Mesenchymal stem cell (in vitro differentiated cells and primary cell): Measurements from ENCODE around the gene RPL37A.

Experiments
- DNase-seq: peaks from one replicate; pipeline ENCODE4 v3.0.0-alpha.2; 2013
- H2AFZ ChIP-seq: one replicate; pipeline ENCODE4 v1.6.1; 2013; ENCODE audit warnings: low read depth, mild to moderate bottlenecking, control low read depth, inconsistent platforms, low read length, moderate library complexity
- H2AK5ac ChIP-seq: 2 replicates; pipeline ENCODE4 v1.6.1; 2013; ENCODE audit warnings: low read length, moderate library complexity, mild to moderate bottlenecking, inconsistent platforms; ENCODE audit not compliant: severe bottlenecking
- H2BK120ac ChIP-seq: one replicate; pipeline ENCODE4 v1.6.1; 2013; ENCODE audit warnings: low read depth, mild to moderate bottlenecking, inconsistent platforms, low read length, moderate library complexity
- H2BK12ac ChIP-seq, 2 experiments: one replicate each; pipeline ENCODE4 v1.6.1; 2013; ENCODE audit warnings: inconsistent platforms in 2 of 2, low read length in 2 of 2, mild to moderate bottlenecking in 2 of 2, moderate library complexity in 2 of 2, control low read depth in 1 of 2
- H2BK15ac ChIP-seq: one replicate; pipeline ENCODE4 v1.6.1; 2013; ENCODE audit warnings: mild to moderate bottlenecking, low read depth, inconsistent platforms; ENCODE audit not compliant: poor library complexity, severe bottlenecking
- H2BK5ac ChIP-seq: 2 replicates; pipeline ENCODE4 v1.6.1; 2013; ENCODE audit warnings: low read depth, mild to moderate bottlenecking, low read length, control low read depth, inconsistent platforms; ENCODE audit not compliant: poor library complexity, severe bottlenecking
- H3K14ac ChIP-seq, 2 experiments: one replicate each; pipeline ENCODE4 v1.6.1; 2013; ENCODE audit warnings: inconsistent platforms in 2 of 2, low read length in 2 of 2, control low read depth in 1 of 2, mild to moderate bottlenecking in 1 of 2, moderate library complexity in 1 of 2
- H3K18ac ChIP-seq, 2 experiments: one replicate each; pipeline ENCODE4 v1.6.1; 2013; ENCODE audit warnings: inconsistent platforms in 2 of 2, low read length in 2 of 2, control low read depth in 1 of 2, low read depth in 1 of 2, mild to moderate bottlenecking in 1 of 2
- H3K23ac ChIP-seq, 2 experiments: one replicate each; pipeline ENCODE4 v1.6.1; 2013; ENCODE audit warnings: inconsistent platforms in 2 of 2, low read length in 2 of 2, mild to moderate bottlenecking in 2 of 2, moderate library complexity in 2 of 2, control low read depth in 1 of 2
- H3K27ac ChIP-seq: 2 replicates; pipeline ENCODE4 v1.5.1; 2013; ENCODE audit warnings: mild to moderate bottlenecking, moderate library complexity, low read length, control low read depth, inconsistent platforms; ENCODE audit not compliant: poor library complexity, severe bottlenecking
- H3K27me3 ChIP-seq, 2 experiments: 2 replicates each; pipeline versions ENCODE4 v1.6.1 to v1.7.0; 2013; ENCODE audit warnings: low read length in 2 of 2, mild to moderate bottlenecking in 2 of 2, moderate library complexity in 2 of 2, control low read depth in 1 of 2, inconsistent platforms in 1 of 2; ENCODE audit not compliant: control insufficient read depth in 1 of 2, insufficient read depth in 1 of 2
- H3K36me3 ChIP-seq, 2 experiments: 2 replicates each; pipeline versions ENCODE4 v1.6.1 to v1.7.0; 2013; ENCODE audit warnings: low read length in 2 of 2, control low read depth in 1 of 2, inconsistent platforms in 1 of 2, low read depth in 1 of 2, mild to moderate bottlenecking in 1 of 2; ENCODE audit not compliant: insufficient read depth in 2 of 2, control insufficient read depth in 1 of 2
- H3K4ac ChIP-seq, 2 experiments: one replicate each; pipeline ENCODE4 v1.6.1; 2013; ENCODE audit warnings: inconsistent platforms in 2 of 2, low read length in 2 of 2, mild to moderate bottlenecking in 2 of 2, moderate library complexity in 2 of 2, control low read depth in 1 of 2, low read depth in 1 of 2
- H3K4me1 ChIP-seq: 2 replicates; pipeline ENCODE4 v1.6.1; 2013; ENCODE audit warnings: low read depth, low read length, control low read depth; ENCODE audit not compliant: control insufficient read depth, insufficient read depth
- H3K4me2 ChIP-seq: 2 replicates; pipeline ENCODE4 v1.6.1; 2013; ENCODE audit warnings: low read length, mild to moderate bottlenecking, inconsistent platforms; ENCODE audit not compliant: poor library complexity, severe bottlenecking
- H3K4me3 ChIP-seq, 2 experiments: 2 replicates each; pipeline versions ENCODE4 v1.5.1 to v1.7.0; 2013; ENCODE audit warnings: low read length in 2 of 2, mild to moderate bottlenecking in 2 of 2, control low read depth in 1 of 2, low read depth in 1 of 2; ENCODE audit not compliant: insufficient read depth in 1 of 2
- H3K79me1 ChIP-seq: replicated peaks from 2 replicates; pipeline ENCODE4 v1.6.1; 2013; ENCODE audit warnings: mild to moderate bottlenecking, control low read depth, low read length, inconsistent platforms; ENCODE audit not compliant: poor library complexity, severe bottlenecking
- H3K9ac ChIP-seq: 2 replicates; pipeline ENCODE4 v1.7.0; 2013; ENCODE audit warnings: mild to moderate bottlenecking, low read length, moderate library complexity
- H3K9me3 ChIP-seq: 2 replicates; pipeline ENCODE4 v1.7.0; 2013; ENCODE audit warnings: mild to moderate bottlenecking, low read length; ENCODE audit not compliant: control insufficient read depth
- H4K8ac ChIP-seq: one replicate; pipeline ENCODE4 v1.6.1; 2013; ENCODE audit warnings: inconsistent platforms, mild to moderate bottlenecking, low read length, moderate library complexity
- H4K91ac ChIP-seq: one replicate; pipeline ENCODE4 v1.6.1; 2013; ENCODE audit warnings: mild to moderate bottlenecking, low read length, inconsistent platforms
- WGBS: methylation state at CpG from one replicate; pipeline ENCODE4 v1.1.7; 2013; ENCODE audit warnings: mixed read lengths; 5-methylcytosine and 5-hydroxymethylcytosine counted together

RPL37A gene

DNA sequence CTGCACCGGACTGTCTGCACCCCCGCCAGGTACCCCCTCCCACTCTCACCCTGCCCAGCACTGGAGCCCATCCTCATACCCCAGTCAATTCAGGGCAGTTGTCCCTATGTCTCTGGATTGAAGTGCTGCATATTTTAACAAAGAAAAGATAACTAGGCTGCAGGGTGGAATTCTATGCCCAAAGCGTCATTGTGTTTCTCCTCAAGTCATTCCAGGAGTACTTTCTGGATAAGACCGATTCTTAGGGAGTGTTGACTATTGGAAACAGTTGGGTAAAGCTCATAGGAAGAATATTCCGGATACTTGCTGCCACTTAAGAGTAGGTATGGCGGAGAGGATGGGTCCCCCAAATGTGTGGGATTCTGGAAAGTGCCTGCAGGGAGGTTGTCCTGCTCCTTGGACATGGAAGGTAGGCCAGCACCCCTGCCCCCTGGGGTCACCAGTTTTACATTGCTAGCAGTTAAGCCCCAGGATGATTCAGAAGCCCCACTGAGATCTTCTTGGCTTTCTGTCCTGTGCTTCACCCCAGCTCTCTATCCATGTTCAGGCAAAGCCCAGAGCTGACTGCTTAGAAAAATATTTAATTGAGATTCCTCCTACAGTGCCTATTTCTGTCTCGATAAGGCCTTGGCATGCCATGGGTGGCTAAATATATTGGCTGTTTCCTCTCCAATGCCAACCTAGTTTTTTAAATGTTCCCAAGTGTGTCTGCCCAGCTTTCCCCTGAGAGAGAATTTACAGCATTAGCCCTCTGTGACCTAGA lies 48.2 kb downstream of the RPL37A start:
- Histone ChIP-seq H3K4me2 (no peak overlapping the region), H3K4ac (no peak overlapping the region), H4K8ac (no peak overlapping the region), H2AFZ (no peak overlapping the region), H2AK5ac (no peak overlapping the region), H2BK15ac (no peak overlapping the region), H3K14ac (no peak overlapping the region), H3K27me3 (no peaks in the 10 kb centered on the region), H3K9me3 (no peaks in the 10 kb centered on the region), H3K79me1 (no peaks in the 10 kb centered on the region), H3K27ac (no peak overlapping the region), H3K18ac (no peak overlapping the region), H3K36me3 (no peaks in the 10 kb centered on the region), H3K4me3 (no peak overlapping the region), H4K91ac (no peak overlapping the region), H3K9ac (no peak overlapping the region), H2BK5ac (no peak overlapping the region), H2BK120ac (no peak overlapping the region), H3K4me1 (peaks cover 2% of the 10 kb centered on the region), H2BK12ac (peak overlapping the region in 1 of 2 experiments; percentile 6), H3K23ac (no peak overlapping the region)
- no peak for DNase-seq
- WGBS: 93% methylated on average over 5 of the region's 7 CpGs

DNA sequence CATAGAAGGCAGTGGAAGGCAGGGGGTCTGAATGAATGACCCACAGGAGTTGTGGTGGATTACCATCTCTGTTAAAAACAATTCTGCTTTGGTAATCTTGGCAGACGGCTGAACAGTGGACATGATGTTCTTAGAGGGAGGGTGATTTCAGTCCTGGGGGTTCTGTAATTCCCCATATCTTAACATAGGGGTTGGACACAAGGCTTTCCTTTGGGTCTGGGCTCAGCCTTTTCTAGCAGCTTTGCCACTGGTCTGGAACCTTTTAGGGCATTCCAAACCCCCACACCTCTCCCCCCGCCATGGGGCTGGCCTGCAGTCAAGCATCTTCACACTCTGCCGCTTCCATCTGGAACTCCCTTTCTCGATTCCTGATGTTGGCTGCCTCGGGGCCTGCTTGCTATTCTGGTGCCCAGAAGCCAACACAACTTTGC lies 50.3 kb downstream of the RPL37A start:
- H3K23ac ChIP-seq: no peak overlapping the region
- H3K18ac ChIP-seq: no peak overlapping the region
- no peak overlapping the region for H3K4me2 ChIP-seq
- no peaks in the 10 kb centered on the region for H3K9me3 ChIP-seq
- no peak overlapping the region for H3K9ac ChIP-seq
- WGBS: 89% methylated on average over 5 of the region's 5 CpGs
- no peaks in the 10 kb centered on the region for H3K36me3 ChIP-seq
- H2BK120ac ChIP-seq: no peak overlapping the region
- H3K14ac ChIP-seq: no peak overlapping the region
- no peak overlapping the region for H2BK15ac ChIP-seq
- no peak overlapping the region for H4K8ac ChIP-seq
- no peaks in the 10 kb centered on the region for H3K27me3 ChIP-seq
- no peak overlapping the region for H2BK12ac ChIP-seq
- no peak overlapping the region for H3K4ac ChIP-seq
- H3K4me3 ChIP-seq: no peak overlapping the region
- H3K79me1 ChIP-seq: no peaks in the 10 kb centered on the region
- no peak overlapping the region for H2AFZ ChIP-seq
- DNase-seq: no peak
- H3K27ac ChIP-seq: no peak overlapping the region
- no peak overlapping the region for H2AK5ac ChIP-seq
- no peak overlapping the region for H2BK5ac ChIP-seq
- no peak overlapping the region for H4K91ac ChIP-seq
- H3K4me1 ChIP-seq: peaks cover 11% of the 10 kb centered on the region

DNA sequence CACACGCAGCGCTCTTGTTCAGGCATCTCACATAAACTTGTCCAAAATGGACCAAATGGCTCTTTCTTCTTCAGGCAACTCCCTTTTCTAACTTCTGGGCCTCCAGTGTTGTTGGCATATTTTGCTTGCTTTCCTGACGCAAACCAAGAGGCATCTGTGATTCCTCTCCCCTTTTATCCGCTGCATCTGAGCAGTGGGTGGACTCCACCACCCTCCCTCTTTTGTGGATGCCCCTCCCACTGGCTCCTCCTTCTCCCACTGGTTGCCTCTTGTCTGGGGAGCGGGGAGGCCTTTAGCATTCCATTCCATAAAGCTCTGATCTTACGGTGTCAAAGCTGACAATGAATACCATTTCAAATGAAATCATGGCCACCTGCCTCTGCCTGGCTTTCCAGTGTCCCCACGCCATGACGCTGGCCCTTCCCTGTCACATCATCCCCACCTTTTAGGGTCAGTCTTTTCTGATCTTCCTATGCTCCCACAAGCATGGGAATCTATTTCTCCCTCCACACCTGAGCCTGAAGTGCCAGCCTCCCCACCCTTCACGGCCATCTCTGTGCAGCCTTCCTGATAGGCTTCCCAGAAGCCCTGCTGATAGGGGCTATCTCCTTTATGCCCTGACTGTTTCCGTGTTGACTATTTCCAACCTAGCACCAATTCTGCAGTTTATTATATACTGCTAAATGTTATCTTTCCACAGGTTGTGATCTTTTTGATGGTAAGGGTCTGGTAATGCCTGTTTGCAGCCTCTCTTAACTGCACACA lies 51.5 kb downstream of the RPL37A start:
- Histone ChIP-seq H3K9ac (no peak overlapping the region), H3K4me3 (no peak overlapping the region), H3K27me3 (no peaks in the 10 kb centered on the region), H3K4me2 (no peak overlapping the region), H4K91ac (no peak overlapping the region), H2AFZ (no peak overlapping the region), H2BK15ac (no peak overlapping the region), H2BK120ac (no peak overlapping the region), H3K18ac (peak overlapping the region in 1 of 2 experiments; percentile 18), H3K36me3 (no peaks in the 10 kb centered on the region), H3K23ac (no peak overlapping the region), H3K9me3 (no peaks in the 10 kb centered on the region), H3K14ac (no peak overlapping the region), H2AK5ac (no peak overlapping the region), H2BK12ac (no peak overlapping the region), H4K8ac (no peak overlapping the region), H3K79me1 (no peaks in the 10 kb centered on the region), H2BK5ac (no peak overlapping the region), H3K4ac (no peak overlapping the region), H3K4me1 (peaks cover 21% of the 10 kb centered on the region), H3K27ac (no peak overlapping the region)
- DNase-seq: no peak
- WGBS: 77% methylated on average over 9 of the region's 10 CpGs
